Stimulated activated CD4-positive, alpha-beta T cell treated with anti-CD3 and anti-CD28 coated beads, TNF-alpha, amount 100 ng/mL, for 1 hour (primary cell): Measurements from ENCODE around the gene EFNA3.

Experiments
- DNase-seq, 3 donors: peaks; one replicate each; pipeline ENCODE4 v3.0.0-alpha.2; 2020; ENCODE audit warnings: low read depth in 3 of 3, low spot score in 1 of 3

Gene EFNA3

GRCh38 chr1:155048449-155049334 lies 29.9 kb upstream of the EFNA3 start:
- DNase-seq: no peak

GRCh38 chr1:155049651-155050559 lies 28.7 kb upstream of the EFNA3 start:
- DNase-seq: no peak

GRCh38 chr1:155050560-155051341 lies 27.9 kb upstream of the EFNA3 start, which contains the start of gene ADAM15:
Gene ADAM15 (plus strand): TSS chr1:155051316. CDS start chr1:155051387, 71 bp downstream.
- DNase-seq: peak; percentile 50 to 72 (median 65)

- DNase-seq: no peak
Measured at GRCh38 chr1:155051342-155051776, 27.3 kb upstream of the EFNA3 start.

GRCh38 chr1:155051777-155052398 lies 26.7 kb upstream of the EFNA3 start:
- peak in 1 of 3 donors; percentile 24 for DNase-seq

GRCh38 chr1:155052439-155053395 lies 25.9 kb upstream of the EFNA3 start:
- DNase-seq: no peak

- DNase-seq: no peak
Measured at GRCh38 chr1:155053531-155054105, 25.0 kb upstream of the EFNA3 start.

- no peak for DNase-seq
Measured at GRCh38 chr1:155057104-155057503, 21.5 kb upstream of the EFNA3 start.

- DNase-seq: no peak
Measured at GRCh38 chr1:155057788-155058211, 20.8 kb upstream of the EFNA3 start.

GRCh38 chr1:155060736-155061135 lies 17.9 kb upstream of the EFNA3 start:
- DNase-seq: no peak

- DNase-seq: peak; percentile 87 to 97 (median 91)
Measured at GRCh38 chr1:155061381-155062150, 17.1 kb upstream of the EFNA3 start.

- DNase-seq: no peak
Measured at GRCh38 chr1:155062151-155062686, 16.4 kb upstream of the EFNA3 start.

- DNase-seq: peak in 2 of 3 donors; percentile 44 to 72
Measured at GRCh38 chr1:155062702-155063411, 15.8 kb upstream of the EFNA3 start.

GRCh38 chr1:155063550-155064110 lies 15.0 kb upstream of the EFNA3 start, which contains the start of gene EFNA4:
Gene EFNA4 (plus strand): TSS chr1:155063740. CDS start chr1:155063824, 84 bp downstream.
- DNase-seq: peak; percentile 52 to 70 (median 61)

GRCh38 chr1:155064111-155064831 lies 14.4 kb upstream of the EFNA3 start:
- no peak for DNase-seq

GRCh38 chr1:155064832-155065429 lies 13.7 kb upstream of the EFNA3 start:
- no peak for DNase-seq
